Measurements from ENCODE around the gene DISP3.

DNA sequence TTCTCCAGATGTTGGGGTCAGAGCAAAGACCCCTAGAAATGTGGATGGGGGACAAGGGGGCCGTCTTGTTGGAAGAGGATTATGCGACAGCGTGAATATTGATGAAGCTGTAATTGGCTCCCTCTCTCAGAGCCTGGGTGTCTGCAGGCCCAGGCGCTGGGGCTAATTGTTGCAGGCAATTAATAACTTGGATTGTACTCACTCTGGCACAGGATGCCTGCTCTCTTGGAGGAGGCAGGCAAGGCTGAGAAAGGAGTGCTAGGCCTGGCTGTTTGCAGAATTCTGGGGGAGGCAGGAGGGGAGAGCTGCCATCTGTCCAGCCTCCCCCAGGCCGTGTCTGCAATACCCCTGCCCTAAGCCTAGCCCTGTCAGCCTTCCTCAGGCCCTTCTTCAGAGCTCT, 4.1 kb upstream of the DISP3 start:
- TF ChIP-seq CTCF (IDR thresholded peaks at IDR 0.05; ENCODE audit: poor library complexity) (no peak), EZH2phosphoT487 (IDR thresholded peaks at IDR 0.05; ENCODE audit: low read depth, severe bottlenecking, unreplicated experiment) (no peak), EZH2 (IDR thresholded peaks at IDR 0.05; ENCODE audit: borderline replicate concordance) (no peak)

All from hepatocyte (in vitro differentiated cells).